Thymus (tissue), 11 donors: ENCODE measurements around the gene KCNA2. TPM values are rescaled to one million over a fixed set of nuclear protein-coding genes. Genes with fewer than 3 reads are reported as not detected.

Experiments used
- DNase-seq, 9 donors: peaks; one replicate each; pipeline ENCODE4 v3.0.0-alpha.2; 2013; ENCODE audit warnings: low spot score in 9 of 9, low read depth in 6 of 9, missing footprints in 1 of 9
- H3K27ac ChIP-seq, 2 donors: one replicate each; pipeline ENCODE4 v1.5.1; 2013; ENCODE audit warnings: control low read depth in 1 of 2, low read depth in 1 of 2, low read length in 1 of 2, mild to moderate bottlenecking in 1 of 2, moderate library complexity in 1 of 2
- H3K27me3 ChIP-seq, 2 donors: one replicate each; pipeline ENCODE4 v1.5.1; 2013; ENCODE audit warnings: low read length in 1 of 2; ENCODE audit not compliant: control insufficient read depth in 2 of 2, insufficient read depth in 1 of 2
- H3K36me3 ChIP-seq, 2 donors: one replicate each; pipeline ENCODE4 v1.5.1; 2013; ENCODE audit warnings: low read length in 1 of 2, mild to moderate bottlenecking in 1 of 2, moderate library complexity in 1 of 2; ENCODE audit not compliant: control insufficient read depth in 2 of 2, insufficient read depth in 2 of 2
- H3K4me1 ChIP-seq, 2 donors: one replicate each; pipeline ENCODE4 v1.5.1; 2013; ENCODE audit warnings: low read length in 2 of 2; ENCODE audit not compliant: control insufficient read depth in 2 of 2, insufficient read depth in 2 of 2
- H3K4me3 ChIP-seq, 2 donors: one replicate each; pipeline ENCODE4 v1.5.1; 2013; ENCODE audit warnings: low read length in 2 of 2, control low read depth in 1 of 2, mild to moderate bottlenecking in 1 of 2
- H3K9me3 ChIP-seq, 2 donors: one replicate each; pipeline ENCODE4 v1.5.1; 2013; ENCODE audit warnings: low read length in 1 of 2, mild to moderate bottlenecking in 1 of 2; ENCODE audit not compliant: control insufficient read depth in 2 of 2, insufficient read depth in 1 of 2
- WGBS: extraction: QIAGEN DNeasy Blood & Tissue Kit; methylation state at CpG from one replicate; pipeline ENCODE4 v1.1.7; 2013; 5-methylcytosine and 5-hydroxymethylcytosine counted together
- polyA plus RNA-seq: library from polyadenylated mRNA; stranded (reverse); fragments of 200-250 nt; gene quantifications from one replicate; pipeline ENCODE4 v1.2.3, GENCODE V29; 2013
- total RNA-seq: library from RNA; stranded (reverse); fragments of 120-200 nt; gene quantifications from one replicate; pipeline ENCODE4 v1.2.4, GENCODE V29; 2013
- donor health status: healthy.

Gene KCNA2
- total and polyA plus RNA-seq, 2 donors: 0.50 to 2.5 TPM

DNA sequence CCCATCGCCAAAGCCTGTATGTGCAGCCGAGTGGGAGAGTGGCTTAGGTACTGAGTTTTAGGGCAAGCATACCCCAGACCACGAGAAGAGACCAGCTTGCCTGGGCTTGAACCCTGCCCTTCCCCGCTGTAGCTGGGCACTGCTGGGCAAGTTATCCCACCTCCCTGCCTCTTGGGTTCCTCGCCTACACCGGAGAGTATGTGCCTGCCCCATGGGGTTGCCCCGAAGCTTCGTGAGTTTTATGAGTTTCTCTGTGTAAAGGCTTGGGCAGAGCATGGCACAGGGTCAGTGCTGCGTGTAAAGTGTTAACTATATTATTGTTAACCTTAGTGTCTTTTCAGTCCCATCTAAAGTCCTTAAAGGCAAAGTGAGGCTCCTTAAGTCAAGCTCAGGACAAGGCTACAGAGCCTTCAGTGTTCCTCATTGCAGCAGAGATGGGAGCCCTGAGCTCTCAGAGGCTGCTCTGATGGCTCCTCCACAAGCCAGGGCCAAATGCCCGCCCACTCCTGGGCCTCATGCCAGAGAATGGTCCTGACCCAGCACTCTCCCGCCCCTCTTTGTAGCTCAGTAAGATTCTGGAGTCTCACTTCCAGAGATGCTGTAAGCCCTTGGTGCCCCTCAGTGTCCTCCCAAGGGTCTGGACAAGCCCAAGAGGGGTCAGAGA is 50.2 kb downstream of the KCNA2 start:
- H3K4me3 ChIP-seq: no peak overlapping the region
- no peak overlapping the region for H3K27ac ChIP-seq
- H3K9me3 ChIP-seq: no peaks in the 10 kb centered on the region
- H3K36me3 ChIP-seq: no peaks in the 10 kb centered on the region
- 71% methylated on average over 11 of the region's 11 CpGs for whole genome bisulfite sequencing
- H3K4me1 ChIP-seq: peaks cover 0 to 5% of the 10 kb centered on the region in 2 donors
- no peak for DNase-seq
- H3K27me3 ChIP-seq: peaks cover 16 to 82% of the 10 kb centered on the region in 2 donors

DNA sequence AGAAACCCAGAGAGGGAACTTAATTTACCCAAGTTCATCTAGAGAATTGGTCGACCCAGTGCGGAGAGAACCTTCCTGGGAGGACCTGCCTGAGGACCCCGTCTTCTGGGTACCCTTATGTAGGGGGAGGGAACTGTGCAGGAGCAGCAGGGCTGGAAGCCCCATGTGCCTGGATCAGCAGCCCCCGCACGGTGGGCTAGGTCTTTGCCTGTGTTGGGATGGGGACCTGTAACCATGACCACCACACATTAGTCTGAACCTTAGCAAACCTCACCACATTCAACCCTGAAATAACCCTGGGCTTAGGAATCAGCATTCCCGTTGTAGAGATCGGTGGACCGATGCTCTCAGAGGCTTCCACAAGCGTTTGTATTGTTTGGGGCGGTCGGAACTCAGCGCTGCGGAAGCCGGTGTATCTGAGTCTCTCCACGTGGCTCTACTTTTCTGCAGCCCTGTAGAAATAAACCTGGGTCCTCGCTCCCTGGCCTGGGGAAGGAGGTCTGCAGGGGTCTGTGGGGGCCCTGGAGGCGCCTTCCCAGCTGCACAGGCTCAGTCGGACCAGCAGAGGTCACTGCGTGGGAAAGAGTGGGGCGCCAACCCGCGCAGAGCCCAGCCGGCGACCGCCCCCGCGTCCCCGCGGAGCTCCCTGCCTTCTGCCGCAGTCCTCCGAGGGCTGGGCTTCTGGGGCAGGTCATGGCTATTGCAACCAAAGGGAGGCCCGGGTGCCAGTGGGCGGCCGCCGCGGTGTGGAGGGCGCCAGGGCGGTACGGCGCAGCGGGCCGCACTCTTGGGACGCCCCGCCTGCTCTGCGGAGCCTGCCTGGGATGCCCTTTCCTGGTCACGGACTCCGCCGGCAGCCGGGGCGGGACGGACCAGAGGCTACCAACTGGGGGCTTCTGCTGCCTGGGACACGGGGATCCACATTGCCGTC is 51.0 kb downstream of the KCNA2 start:
- H3K4me3 ChIP-seq: peak overlapping the region in 1 of 2 donors; percentile 37
- peaks cover 16 to 76% of the 10 kb centered on the region in 2 donors for H3K27me3 ChIP-seq
- peaks cover 0 to 5% of the 10 kb centered on the region in 2 donors for H3K4me1 ChIP-seq
- no peaks in the 10 kb centered on the region for H3K9me3 ChIP-seq
- DNase-seq: peak in 7 of 9 donors; percentile 9 to 65 (median 34)
- H3K36me3 ChIP-seq: no peaks in the 10 kb centered on the region
- 10% methylated on average over 53 of the region's 53 CpGs for WGBS
- H3K27ac ChIP-seq: no peak overlapping the region

DNA sequence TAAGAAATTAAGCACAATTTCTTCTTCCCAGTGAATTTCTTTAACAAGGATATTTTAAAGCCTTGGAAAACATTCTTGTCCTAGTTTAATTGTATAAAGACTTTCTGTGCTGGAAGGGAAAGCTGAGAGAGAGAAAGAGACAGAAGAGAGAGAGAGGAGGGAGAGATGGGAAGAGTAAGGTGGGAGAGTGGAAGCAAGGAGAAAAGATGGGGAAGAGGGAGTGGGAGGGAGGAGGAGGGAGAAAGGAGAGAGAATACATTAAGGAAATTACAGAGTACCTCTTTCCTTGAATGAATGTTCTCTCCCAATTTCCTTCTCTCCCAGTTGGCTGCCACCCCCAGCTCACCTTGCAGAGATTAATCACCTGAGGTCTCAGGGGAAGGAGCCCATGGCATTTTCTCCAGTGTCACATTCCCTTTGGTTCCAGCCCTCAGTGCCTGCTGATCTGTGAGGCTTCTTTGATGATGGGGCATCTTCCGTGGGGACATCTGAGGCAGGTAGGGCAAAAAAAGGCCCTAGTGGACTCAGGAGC is 54.8 kb downstream of the KCNA2 start:
- 96% methylated on average over 1 of the region's 1 CpG for WGBS
- DNase-seq: no peak
- Histone ChIP-seq H3K27ac (no peak overlapping the region), H3K4me1 (peaks cover 0 to 5% of the 10 kb centered on the region in 2 donors), H3K4me3 (no peak overlapping the region), H3K36me3 (no peaks in the 10 kb centered on the region), H3K9me3 (no peaks in the 10 kb centered on the region), H3K27me3 (peaks cover 14 to 58% of the 10 kb centered on the region in 2 donors)

DNA sequence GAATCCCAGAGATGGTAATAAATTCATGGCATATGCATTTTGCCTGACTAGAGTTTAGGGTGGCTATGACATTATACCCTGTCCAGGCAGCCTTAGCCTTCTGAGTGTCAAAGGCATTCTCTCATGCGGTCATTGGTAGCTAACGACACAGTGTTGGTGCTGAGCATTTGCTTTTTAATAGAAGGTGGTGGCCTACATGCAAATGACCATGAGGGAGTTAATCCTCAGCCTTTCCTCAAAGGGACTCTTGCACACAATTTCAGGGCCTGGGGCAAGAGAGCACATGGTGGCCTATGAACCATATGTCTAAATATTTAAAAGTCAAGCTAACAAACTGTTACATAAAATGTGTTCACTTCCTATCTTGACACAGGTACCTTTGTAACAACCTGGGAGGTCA is 56.3 kb downstream of the KCNA2 start:
- no peaks in the 10 kb centered on the region for H3K9me3 ChIP-seq
- H3K4me3 ChIP-seq: no peak overlapping the region
- no peak overlapping the region for H3K27ac ChIP-seq
- WGBS: 49% methylated on average over 2 of the region's 2 CpGs
- no peak for DNase-seq
- H3K36me3 ChIP-seq: no peaks in the 10 kb centered on the region
- peaks cover 4 to 42% of the 10 kb centered on the region in 2 donors for H3K27me3 ChIP-seq
- H3K4me1 ChIP-seq: no peaks in the 10 kb centered on the region

DNA sequence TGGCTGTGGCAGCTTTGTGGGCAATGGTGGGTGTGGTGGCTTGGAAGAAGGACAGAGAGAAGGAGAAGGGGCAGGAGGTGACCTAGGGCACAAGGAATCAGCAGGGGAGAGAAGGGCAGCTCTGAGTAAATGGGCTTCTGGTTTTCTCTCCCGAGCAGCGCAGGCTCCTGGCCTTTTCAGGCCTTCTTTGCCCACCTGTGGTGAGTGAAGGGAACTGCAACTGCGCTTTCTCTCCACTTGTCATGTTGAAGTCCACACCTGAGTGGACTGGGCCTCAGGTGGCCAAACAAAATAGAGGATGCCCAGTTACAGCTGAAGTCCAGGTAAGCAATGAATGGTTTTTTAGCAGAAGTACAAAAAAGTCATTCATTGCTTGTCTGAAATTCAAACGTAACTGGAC is 57.8 kb downstream of the KCNA2 start:
- H3K4me1 ChIP-seq: no peaks in the 10 kb centered on the region
- H3K27ac ChIP-seq: no peak overlapping the region
- H3K27me3 ChIP-seq: peaks cover 0 to 29% of the 10 kb centered on the region in 2 donors
- peak in 1 of 9 donors; percentile 6 for DNase-seq
- no peaks in the 10 kb centered on the region for H3K36me3 ChIP-seq
- no peak overlapping the region for H3K4me3 ChIP-seq
- 90% methylated on average over 4 of the region's 4 CpGs for WGBS
- H3K9me3 ChIP-seq: no peaks in the 10 kb centered on the region

DNA sequence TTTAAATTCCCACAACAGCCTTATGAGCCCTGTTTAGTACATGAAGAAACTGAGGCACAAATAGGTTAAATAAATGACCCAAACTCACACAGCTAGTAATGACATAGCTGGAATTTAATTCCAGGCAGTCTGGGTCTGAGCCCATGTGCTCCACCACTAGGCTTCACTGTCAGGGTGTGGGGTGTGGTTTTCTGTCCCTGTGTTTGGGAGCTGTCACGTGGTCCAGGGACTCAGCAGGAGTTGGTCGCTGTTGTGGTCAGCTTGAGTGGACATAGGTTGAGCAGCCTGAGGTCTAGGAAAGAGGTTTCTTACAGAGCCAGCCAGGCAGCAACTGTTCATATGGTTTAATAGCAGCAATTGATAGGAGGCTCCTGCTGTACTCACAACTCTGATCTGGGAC is 59.1 kb downstream of the KCNA2 start:
- Histone ChIP-seq H3K4me3 (no peak overlapping the region), H3K36me3 (no peaks in the 10 kb centered on the region), H3K4me1 (no peaks in the 10 kb centered on the region), H3K27ac (no peak overlapping the region), H3K27me3 (peaks cover 0 to 16% of the 10 kb centered on the region in 2 donors), H3K9me3 (no peaks in the 10 kb centered on the region)
- 73% methylated on average over 2 of the region's 2 CpGs for WGBS
- DNase-seq: no peak

DNA sequence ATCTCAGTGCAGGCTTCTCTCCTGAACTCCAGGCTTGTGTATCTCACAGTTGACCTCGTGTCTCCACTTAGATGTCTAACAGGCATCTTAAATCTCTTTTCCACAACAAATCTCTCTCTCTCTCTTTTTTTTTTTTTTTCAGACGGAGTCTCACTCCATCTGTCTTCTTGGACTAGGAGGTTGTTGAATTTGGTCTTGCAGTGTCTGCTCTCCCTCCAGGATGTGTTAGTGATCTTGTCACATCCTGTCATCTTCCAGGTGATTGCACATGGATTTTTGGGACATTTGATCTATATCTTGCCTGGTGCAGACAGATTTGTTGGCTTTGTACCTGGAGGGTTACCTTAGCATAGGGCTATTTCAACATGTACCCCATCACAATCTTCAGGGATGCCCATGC is 60.7 kb downstream of the KCNA2 start:
- H3K36me3 ChIP-seq: no peaks in the 10 kb centered on the region
- peaks cover 0 to 7% of the 10 kb centered on the region in 2 donors for H3K27me3 ChIP-seq
- H3K9me3 ChIP-seq: no peaks in the 10 kb centered on the region
- no peak overlapping the region for H3K27ac ChIP-seq
- 81% methylated on average over 2 of the region's 2 CpGs for WGBS
- DNase-seq: no peak
- H3K4me3 ChIP-seq: no peak overlapping the region
- no peaks in the 10 kb centered on the region for H3K4me1 ChIP-seq

DNA sequence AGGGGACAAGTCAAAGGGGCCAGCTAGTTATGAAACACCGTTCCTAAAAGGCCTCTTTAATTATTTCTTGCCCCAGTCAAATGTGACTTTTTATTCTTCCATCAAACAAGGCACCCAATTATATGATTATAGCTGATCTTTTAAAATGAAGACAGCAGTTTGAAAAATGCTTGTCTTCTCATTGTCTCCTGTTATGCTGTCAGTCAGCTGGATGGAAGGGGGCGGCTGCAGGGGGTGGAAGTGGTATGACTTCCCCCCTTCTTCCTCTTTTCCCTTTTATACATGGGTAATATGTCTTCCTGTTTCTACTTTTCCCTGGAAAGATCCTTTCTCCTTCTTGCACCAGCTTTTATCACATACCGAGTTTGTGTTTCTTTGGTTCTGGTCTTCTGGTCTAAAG is 61.4 kb downstream of the KCNA2 start:
- Histone ChIP-seq H3K27me3 (peaks cover 0 to 7% of the 10 kb centered on the region in 2 donors), H3K4me1 (no peaks in the 10 kb centered on the region), H3K4me3 (no peak overlapping the region), H3K9me3 (no peaks in the 10 kb centered on the region), H3K27ac (no peak overlapping the region), H3K36me3 (no peaks in the 10 kb centered on the region)
- WGBS: 76% methylated on average over 3 of the region's 3 CpGs
- no peak for DNase-seq
